H9 (cell line): Measurements from ENCODE around the gene DUS4L. TPM values are rescaled to one million over a fixed set of nuclear protein-coding genes. Genes with fewer than 3 reads are reported as not detected.

Source experiments
- DNase-seq: peaks from one replicate; pipeline ENCODE4 v3.0.0-alpha.2; 2017
- H2AFZ ChIP-seq: one replicate; pipeline ENCODE4 v1.6.1; 2013; ENCODE audit warnings: mild to moderate bottlenecking, low read length, control low read depth, moderate library complexity
- H2AK5ac ChIP-seq: 2 replicates; pipeline ENCODE4 v1.6.1; 2013; ENCODE audit warnings: low read length, control low read depth, mixed read lengths; ENCODE audit not compliant: insufficient read length
- H2BK120ac ChIP-seq: one replicate; pipeline ENCODE4 v1.6.1; 2013; ENCODE audit warnings: low read depth, mild to moderate bottlenecking, low read length, control low read depth, inconsistent platforms; ENCODE audit not compliant: poor library complexity, severe bottlenecking
- H2BK12ac ChIP-seq: 2 replicates; pipeline ENCODE4 v1.6.1; 2013; ENCODE audit warnings: low read length, control low read depth, mixed read lengths, low read depth; ENCODE audit not compliant: insufficient read length
- H2BK15ac ChIP-seq: 2 replicates; pipeline ENCODE4 v1.6.1; 2013; ENCODE audit warnings: low read depth, low read length, control low read depth
- H2BK20ac ChIP-seq: one replicate; pipeline ENCODE4 v1.6.1; 2013; ENCODE audit warnings: low read depth, mild to moderate bottlenecking, low read length, control low read depth, inconsistent platforms; ENCODE audit not compliant: poor library complexity, severe bottlenecking
- H2BK5ac ChIP-seq: 2 replicates; pipeline ENCODE4 v1.6.1; 2013; ENCODE audit warnings: low read length, control low read depth, mixed read lengths; ENCODE audit not compliant: insufficient read length
- H3K14ac ChIP-seq: 2 replicates; pipeline ENCODE4 v1.6.1; 2013; ENCODE audit warnings: low read length, control low read depth; ENCODE audit not compliant: insufficient read depth
- H3K18ac ChIP-seq: 2 replicates; pipeline ENCODE4 v1.6.1; 2013; ENCODE audit warnings: low read depth, mild to moderate bottlenecking, mixed read lengths, low read length, control low read depth; ENCODE audit not compliant: insufficient read length
- H3K23ac ChIP-seq: 2 replicates; pipeline ENCODE4 v1.6.1; 2013; ENCODE audit warnings: low read length, control low read depth, mixed read lengths, low read depth; ENCODE audit not compliant: insufficient read length
- H3K23me2 ChIP-seq: 2 replicates; pipeline ENCODE4 v1.6.1; 2013; ENCODE audit warnings: low read depth, mild to moderate bottlenecking, mixed read lengths, low read length, control low read depth; ENCODE audit not compliant: insufficient read length, poor library complexity, severe bottlenecking
- H3K27ac ChIP-seq: 2 replicates; pipeline ENCODE4 v1.5.1; 2013; ENCODE audit warnings: low read length, control low read depth, mixed read lengths, low read depth; ENCODE audit not compliant: insufficient read length
- H3K27me3 ChIP-seq: 2 replicates; pipeline ENCODE4 v1.6.1; 2013; ENCODE audit warnings: low read length, control low read depth, inconsistent platforms; ENCODE audit not compliant: insufficient read depth
- H3K4ac ChIP-seq: 2 replicates; pipeline ENCODE4 v1.6.1; 2013; ENCODE audit warnings: low read depth, mild to moderate bottlenecking, control low read depth, inconsistent platforms, low read length, moderate library complexity
- H3K4me1 ChIP-seq: 2 replicates; pipeline ENCODE4 v1.6.1; 2013; ENCODE audit warnings: low read length, control low read depth, inconsistent platforms; ENCODE audit not compliant: insufficient read depth
- H3K4me2 ChIP-seq: 2 replicates; pipeline ENCODE4 v1.6.1; 2013; ENCODE audit warnings: low read length, control low read depth, mixed read lengths; ENCODE audit not compliant: insufficient read length, insufficient read depth
- H3K56ac ChIP-seq: 2 replicates; pipeline ENCODE4 v1.6.1; 2013; ENCODE audit warnings: low read depth, mild to moderate bottlenecking, mixed read lengths, low read length, control low read depth; ENCODE audit not compliant: insufficient read length
- H3K79me1 ChIP-seq: 2 replicates; pipeline ENCODE4 v1.6.1; 2013; ENCODE audit warnings: low read depth, mild to moderate bottlenecking, moderate library complexity, low read length, control low read depth, inconsistent platforms; ENCODE audit not compliant: insufficient read depth, poor library complexity, severe bottlenecking
- H3K79me2 ChIP-seq: 2 replicates; pipeline ENCODE4 v1.6.1; 2013; ENCODE audit warnings: low read length, control low read depth, inconsistent platforms; ENCODE audit not compliant: insufficient read depth
- H3K9ac ChIP-seq: 2 replicates; pipeline ENCODE4 v1.6.1; 2013; ENCODE audit warnings: low read length, control low read depth, mixed read lengths; ENCODE audit not compliant: insufficient read length; ENCODE audit errors: extremely low read depth
- H3K9me3 ChIP-seq: one replicate; pipeline ENCODE4 v1.6.1; 2013; ENCODE audit warnings: low read depth, low read length, inconsistent platforms; ENCODE audit not compliant: control insufficient read depth
- H3T11ph ChIP-seq: one replicate; pipeline ENCODE4 v1.6.1; 2013; ENCODE audit warnings: mild to moderate bottlenecking, low read length, control low read depth, inconsistent platforms
- H4K20me1 ChIP-seq: one replicate; pipeline ENCODE4 v1.6.1; 2013; ENCODE audit not compliant: control insufficient read depth, insufficient read length, insufficient read depth
- H4K5ac ChIP-seq: 2 replicates; pipeline ENCODE4 v1.6.1; 2013; ENCODE audit warnings: low read depth, mild to moderate bottlenecking, mixed read lengths, low read length, control low read depth; ENCODE audit not compliant: insufficient read length
- H4K8ac ChIP-seq: replicated peaks from 2 replicates; pipeline ENCODE4 v1.6.1; 2013; ENCODE audit warnings: low read length, control low read depth, mixed read lengths, low read depth; ENCODE audit not compliant: insufficient read length
- H4K91ac ChIP-seq: 2 replicates; pipeline ENCODE4 v1.6.1; 2013; ENCODE audit warnings: low read depth, mild to moderate bottlenecking, moderate library complexity, mixed read lengths, low read length, control low read depth; ENCODE audit not compliant: insufficient read length
- H3K27ac Mint-ChIP-seq, 3 experiments: 2 replicates in 2 of 3; 3 replicates in 1 of 3; pipeline ENCODE4 v1.8.0; 2020 to 2021; ENCODE audit warnings: mixed read lengths in 3 of 3, mild to moderate bottlenecking in 1 of 3, moderate library complexity in 1 of 3
- H3K27me3 Mint-ChIP-seq: 2 replicates; pipeline ENCODE4 v1.8.0; 2021; ENCODE audit warnings: low read depth, mild to moderate bottlenecking, moderate library complexity, mixed read lengths
- H3K36me3 Mint-ChIP-seq, 3 experiments: 2 replicates in 2 of 3; 3 replicates in 1 of 3; pipeline ENCODE4 v1.8.0; 2020 to 2021; ENCODE audit warnings: low read depth in 3 of 3, mixed read lengths in 3 of 3; ENCODE audit not compliant: insufficient read depth in 1 of 3
- H3K4me1 Mint-ChIP-seq, 2 experiments: 2 replicates each; pipeline ENCODE4 v1.8.0; 2020; ENCODE audit warnings: mixed read lengths in 2 of 2
- H3K4me3 Mint-ChIP-seq, 2 experiments: 2 replicates in 1 of 2; 3 replicates in 1 of 2; pipeline ENCODE4 v1.8.0; 2020 to 2021; ENCODE audit warnings: mild to moderate bottlenecking in 2 of 2, mixed read lengths in 2 of 2, moderate library complexity in 1 of 2
- H3K9me3 Mint-ChIP-seq, 2 experiments: 2 replicates in 1 of 2; 3 replicates in 1 of 2; pipeline ENCODE4 v1.8.0; 2020; ENCODE audit warnings: mild to moderate bottlenecking in 2 of 2, mixed read lengths in 2 of 2, moderate library complexity in 1 of 2
- CTCF ChIP-seq: fragments of 200-600 bp; sonication (generic); conservative IDR thresholded peaks from 3 replicates; pipeline ENCODE4 v1.8.0; 2021; ENCODE audit warnings: antibody characterized with exemption, mild to moderate bottlenecking
- WGBS: extraction: QIAGEN DNeasy Blood & Tissue Kit; methylation state at CpG from one replicate; pipeline ENCODE4 v1.1.7; 2013; ENCODE audit warnings: missing lambda C conversion rate, low lambda C conversion rate, mixed read lengths; ENCODE audit not compliant: insufficient read length; ENCODE audit errors: extremely low coverage; 5-methylcytosine and 5-hydroxymethylcytosine counted together
- total RNA-seq: library from RNA; stranded (reverse); gene quantifications from 2 replicates; pipeline ENCODE4 v1.2.1, GENCODE V29; 2021

Gene DUS4L
- total RNA-seq, 1 experiment from 2014 or later, result 10.8 TPM

GRCh38 chr7:107527196-107527595 is 36.6 kb upstream of the DUS4L start:
- no peak overlapping the region for H3K27ac ChIP-seq
- Mint-ChIP-seq H3K27me3 (no peaks in the 10 kb centered on the region), H3K4me3 (no peak overlapping the region), H3K27ac (no peak overlapping the region), H3K4me1 (peaks cover 11 to 13% of the 10 kb centered on the region in 2 experiments), H3K9me3 (peaks cover 0 to 2% of the 10 kb centered on the region in 2 experiments; a peak in 2 of 5 replicates), H3K36me3 (peaks cover 3 to 12% (median 11%) of the 10 kb centered on the region in 3 experiments; a peak in 6 of 7 replicates)
- H4K8ac ChIP-seq, result no peak overlapping the region
- no peaks in the 10 kb centered on the region for H3K27me3 ChIP-seq
- H3K4ac ChIP-seq, result no peak overlapping the region
- H3K9me3 ChIP-seq, result no peaks in the 10 kb centered on the region
- H2BK5ac ChIP-seq, result no peak overlapping the region
- H2AFZ ChIP-seq, result no peak overlapping the region
- H3T11ph ChIP-seq, result no peak overlapping the region
- WGBS, result no CpG with 5 or more reads among the region's 3 CpGs
- no peak overlapping the region for H3K23ac ChIP-seq
- H4K5ac ChIP-seq, result no peak overlapping the region
- no peak overlapping the region for H3K18ac ChIP-seq
- no peak overlapping the region for H2BK12ac ChIP-seq
- no peaks in the 10 kb centered on the region; the same call in 1 of the 2 replicates for H3K79me2 ChIP-seq
- H3K14ac ChIP-seq, result no peak overlapping the region
- H4K91ac ChIP-seq, result no peak overlapping the region
- no peaks in the 10 kb centered on the region; the same call in 1 of the 2 replicates for H3K4me1 ChIP-seq
- no peak for TF ChIP-seq CTCF
- no peaks in the 10 kb centered on the region for H3K23me2 ChIP-seq
- no peak for DNase-seq
- no peak overlapping the region for H3K4me2 ChIP-seq
- no peak overlapping the region for H3K56ac ChIP-seq
- no peak overlapping the region for H2BK15ac ChIP-seq
- no peak overlapping the region for H2AK5ac ChIP-seq
- H2BK120ac ChIP-seq, result no peak overlapping the region
- H3K9ac ChIP-seq, result no peak overlapping the region
- no peaks in the 10 kb centered on the region for H3K79me1 ChIP-seq
- no peak overlapping the region for H2BK20ac ChIP-seq
- no peaks in the 10 kb centered on the region for H4K20me1 ChIP-seq
